Progenitor cell of endocrine pancreas (in vitro differentiated cells): ENCODE measurements around the gene ARID3C. TPM values are rescaled to one million over a fixed set of nuclear protein-coding genes. Genes with fewer than 3 reads are reported as not detected.

Experiments
- DNase-seq: peaks from one replicate; pipeline ENCODE4 v3.0.0; 2021; ENCODE audit warnings: low spot score; ENCODE audit not compliant: unreplicated experiment
- H3K27ac Mint-ChIP-seq: 2 replicates; pipeline ENCODE4 v1.8.0; 2021; ENCODE audit warnings: mild to moderate bottlenecking, moderate library complexity, mixed read lengths
- H3K27me3 Mint-ChIP-seq: 2 replicates; pipeline ENCODE4 v1.8.0; 2021; ENCODE audit warnings: mixed read lengths
- H3K36me3 Mint-ChIP-seq: 2 replicates; pipeline ENCODE4 v1.8.0; 2022; ENCODE audit warnings: mixed read lengths; ENCODE audit not compliant: insufficient read depth
- H3K4me1 Mint-ChIP-seq: 2 replicates; pipeline ENCODE4 v1.8.0; 2021; ENCODE audit warnings: low read depth, mixed read lengths
- H3K4me3 Mint-ChIP-seq: 2 replicates; pipeline ENCODE4 v1.8.0; 2021; ENCODE audit warnings: low read depth, mild to moderate bottlenecking, moderate library complexity, mixed read lengths
- H3K9me3 Mint-ChIP-seq: 2 replicates; pipeline ENCODE4 v1.8.0; 2021; ENCODE audit warnings: low read depth, mixed read lengths
- long read RNA-seq: library from polyadenylated mRNA; unstranded; transcript quantifications from one replicate; pipeline ENCODE4 v2.0.0, GENCODE V29; 2020
- total RNA-seq: library from RNA; stranded (reverse); gene quantifications from 2 replicates; pipeline ENCODE4 v1.2.1, GENCODE V29; 2021
- TF ChIP-seq, protein P1 (sequence below): fragments of 200-600 bp; sonication (generic); IDR thresholded peaks from one replicate; pipeline ENCODE4 v1.5.0; 2021; ENCODE audit warnings: antibody characterized with exemption, mild to moderate bottlenecking; ENCODE audit not compliant: unreplicated experiment

ARID3C gene, protein sequence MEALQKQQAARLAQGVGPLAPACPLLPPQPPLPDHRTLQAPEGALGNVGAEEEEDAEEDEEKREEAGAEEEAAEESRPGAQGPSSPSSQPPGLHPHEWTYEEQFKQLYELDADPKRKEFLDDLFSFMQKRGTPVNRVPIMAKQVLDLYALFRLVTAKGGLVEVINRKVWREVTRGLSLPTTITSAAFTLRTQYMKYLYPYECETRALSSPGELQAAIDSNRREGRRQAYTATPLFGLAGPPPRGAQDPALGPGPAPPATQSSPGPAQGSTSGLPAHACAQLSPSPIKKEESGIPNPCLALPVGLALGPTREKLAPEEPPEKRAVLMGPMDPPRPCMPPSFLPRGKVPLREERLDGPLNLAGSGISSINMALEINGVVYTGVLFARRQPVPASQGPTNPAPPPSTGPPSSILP
- 8.5 and 12.0 TPM in 2 replicates for total RNA-seq
- long read RNA-seq = 0 reads

DNA sequence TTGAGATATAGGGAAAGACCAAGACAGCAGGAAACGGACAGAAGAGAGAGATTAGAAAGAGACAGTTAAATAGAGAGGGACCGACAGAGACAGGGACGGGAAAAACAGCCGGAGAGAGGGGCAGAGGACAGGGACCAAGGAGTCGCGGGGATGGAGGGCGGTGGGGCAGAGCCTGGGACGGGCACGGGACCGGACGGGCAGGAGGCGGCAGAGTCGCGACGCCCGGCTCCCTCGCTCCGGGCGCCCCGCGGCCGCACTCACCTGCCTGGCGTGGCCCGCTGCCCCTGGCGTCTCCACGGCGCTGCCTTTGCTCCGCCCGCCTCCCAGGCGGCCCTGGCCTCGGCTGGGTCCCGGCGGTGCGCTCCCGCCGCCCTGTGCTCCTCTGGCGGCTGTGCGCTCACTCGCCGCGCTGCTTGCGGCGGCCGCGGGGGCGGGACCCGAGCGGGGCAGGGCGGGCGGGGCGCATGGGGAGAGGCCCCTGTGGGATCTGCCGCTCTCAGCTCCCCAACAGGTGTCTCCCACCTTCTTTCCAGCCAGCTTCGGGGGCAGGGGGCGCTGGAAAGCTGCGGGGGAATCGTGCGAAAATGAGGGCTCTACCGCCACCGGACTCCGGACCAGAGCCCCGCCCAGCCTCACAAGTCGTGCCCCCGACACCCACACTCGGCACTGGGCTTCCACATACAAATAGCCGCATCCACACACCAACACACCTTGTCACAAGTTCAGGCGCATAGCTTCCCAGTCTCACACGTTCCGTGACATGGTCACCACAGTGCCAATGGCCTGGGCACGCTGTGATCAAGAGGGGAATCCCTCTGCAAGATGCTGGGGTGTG lies at the start of gene ARID3C:
TSS of gene ARID3C (minus strand) at position 411 of the 835 bp plus-strand sequence. CDS start 1,052 bp downstream, outside the sequence.
- Mint-ChIP-seq H3K27me3 (peaks cover 37% of the 10 kb centered on the region), H3K4me3 (peak within 1 kb of the TSS; percentile 77), H3K36me3 (peaks cover under 1% of the 10 kb centered on the region), H3K9me3 (no peaks in the 10 kb centered on the region), H3K4me1 (peaks cover 34% of the 10 kb centered on the region), H3K27ac (peak within 1 kb of the TSS; percentile 75)
- peak; percentile 50 for DNase-seq
- TF ChIP-seq, protein P1, sequence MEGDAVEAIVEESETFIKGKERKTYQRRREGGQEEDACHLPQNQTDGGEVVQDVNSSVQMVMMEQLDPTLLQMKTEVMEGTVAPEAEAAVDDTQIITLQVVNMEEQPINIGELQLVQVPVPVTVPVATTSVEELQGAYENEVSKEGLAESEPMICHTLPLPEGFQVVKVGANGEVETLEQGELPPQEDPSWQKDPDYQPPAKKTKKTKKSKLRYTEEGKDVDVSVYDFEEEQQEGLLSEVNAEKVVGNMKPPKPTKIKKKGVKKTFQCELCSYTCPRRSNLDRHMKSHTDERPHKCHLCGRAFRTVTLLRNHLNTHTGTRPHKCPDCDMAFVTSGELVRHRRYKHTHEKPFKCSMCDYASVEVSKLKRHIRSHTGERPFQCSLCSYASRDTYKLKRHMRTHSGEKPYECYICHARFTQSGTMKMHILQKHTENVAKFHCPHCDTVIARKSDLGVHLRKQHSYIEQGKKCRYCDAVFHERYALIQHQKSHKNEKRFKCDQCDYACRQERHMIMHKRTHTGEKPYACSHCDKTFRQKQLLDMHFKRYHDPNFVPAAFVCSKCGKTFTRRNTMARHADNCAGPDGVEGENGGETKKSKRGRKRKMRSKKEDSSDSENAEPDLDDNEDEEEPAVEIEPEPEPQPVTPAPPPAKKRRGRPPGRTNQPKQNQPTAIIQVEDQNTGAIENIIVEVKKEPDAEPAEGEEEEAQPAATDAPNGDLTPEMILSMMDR = no peak

DNA sequence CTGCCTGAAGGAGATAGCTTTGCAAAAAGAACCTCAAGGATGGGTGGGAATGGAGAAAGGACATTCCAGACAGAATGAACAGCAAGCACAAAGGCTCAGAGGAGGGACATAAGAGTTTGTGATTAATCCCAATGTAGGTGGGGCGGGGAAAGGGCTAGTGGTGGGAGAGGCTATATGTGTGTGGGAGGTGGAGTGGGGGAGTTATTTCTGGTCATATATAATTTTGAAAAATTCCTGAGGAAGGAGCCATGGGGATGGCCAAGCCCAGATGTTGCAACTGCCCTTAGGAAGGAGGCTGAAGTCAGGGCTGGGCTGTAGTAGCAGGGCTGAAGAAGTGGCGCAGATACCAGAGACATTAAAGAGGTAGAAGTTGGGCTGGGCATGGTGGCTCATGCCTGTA lies 47.0 kb upstream of the ARID3C start:
- H3K9me3 Mint-ChIP-seq = no peaks in the 10 kb centered on the region
- no peak for DNase-seq
- no peak overlapping the region for H3K27ac Mint-ChIP-seq
- TF ChIP-seq, protein P1 = no peak
- no peaks in the 10 kb centered on the region for H3K27me3 Mint-ChIP-seq
- peaks cover 2% of the 10 kb centered on the region for H3K36me3 Mint-ChIP-seq
- peaks cover 4% of the 10 kb centered on the region for H3K4me1 Mint-ChIP-seq
- H3K4me3 Mint-ChIP-seq = no peak overlapping the region

DNA sequence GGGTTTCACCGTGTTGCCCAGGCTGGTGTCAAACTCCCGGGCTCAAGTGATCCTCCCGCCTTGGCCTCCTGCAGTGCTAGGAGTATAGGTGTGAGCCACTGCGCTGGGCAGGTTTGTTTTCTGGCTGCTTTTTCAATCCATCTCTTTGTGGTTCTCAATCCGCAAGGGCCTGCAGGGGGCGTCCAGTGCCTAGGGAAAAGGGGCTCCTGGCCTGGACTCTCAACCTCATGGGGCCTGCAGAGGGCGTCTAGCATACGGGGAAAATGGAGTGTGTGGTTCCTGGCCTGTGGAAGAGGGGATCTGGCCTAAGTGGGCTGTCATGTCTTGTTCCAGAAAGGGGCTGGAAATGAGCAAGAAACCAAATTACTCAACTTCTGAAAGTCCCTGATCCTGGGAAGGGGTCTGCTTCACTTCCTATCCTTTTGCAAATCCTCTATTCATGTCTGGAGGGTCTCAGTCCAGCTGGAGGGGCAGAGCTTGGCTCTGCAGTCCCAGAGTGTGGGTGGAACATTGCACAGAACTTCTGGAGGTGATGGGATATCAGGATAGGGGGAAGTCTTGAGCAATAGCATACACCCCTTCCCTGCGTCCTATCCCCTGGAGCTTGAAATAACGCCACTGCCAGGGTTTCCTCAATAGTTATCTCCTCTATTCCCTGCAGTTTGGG lies 46.3 kb upstream of the ARID3C start:
- TF ChIP-seq, protein P1 = peak; percentile 86

DNA sequence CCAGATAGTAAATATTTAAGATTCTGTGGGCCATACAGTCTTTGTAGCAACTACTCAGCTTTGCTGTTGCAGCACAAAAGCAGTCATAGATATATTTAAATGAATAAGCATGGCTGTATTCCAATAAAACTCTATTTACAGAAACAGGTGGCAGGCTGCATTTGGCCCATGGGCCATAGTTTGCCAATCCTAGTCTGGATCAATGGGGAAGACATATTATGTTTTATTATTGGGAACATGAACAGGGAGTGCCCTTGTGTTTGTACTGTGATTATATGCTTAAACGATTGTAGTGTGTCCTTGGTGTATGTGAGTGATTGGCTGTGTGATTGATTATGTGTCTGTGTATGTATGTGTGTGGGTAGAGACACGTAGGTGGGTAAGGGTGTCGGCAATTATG lies 45.6 kb upstream of the ARID3C start:
- Mint-ChIP-seq H3K9me3 (no peaks in the 10 kb centered on the region), H3K4me1 (peaks cover 4% of the 10 kb centered on the region), H3K4me3 (no peak overlapping the region), H3K27me3 (no peaks in the 10 kb centered on the region), H3K36me3 (peaks cover 3% of the 10 kb centered on the region), H3K27ac (no peak overlapping the region)
- TF ChIP-seq, protein P1 = no peak
- no peak for DNase-seq

More for the DNA sequence above, 46.3 kb upstream of the ARID3C start:
- Mint-ChIP-seq H3K4me1 (peaks cover 4% of the 10 kb centered on the region), H3K9me3 (no peaks in the 10 kb centered on the region), H3K27me3 (no peaks in the 10 kb centered on the region), H3K36me3 (no peaks in the 10 kb centered on the region), H3K27ac (no peak overlapping the region), H3K4me3 (no peak overlapping the region)
- DNase-seq = peak; percentile 77

DNA sequence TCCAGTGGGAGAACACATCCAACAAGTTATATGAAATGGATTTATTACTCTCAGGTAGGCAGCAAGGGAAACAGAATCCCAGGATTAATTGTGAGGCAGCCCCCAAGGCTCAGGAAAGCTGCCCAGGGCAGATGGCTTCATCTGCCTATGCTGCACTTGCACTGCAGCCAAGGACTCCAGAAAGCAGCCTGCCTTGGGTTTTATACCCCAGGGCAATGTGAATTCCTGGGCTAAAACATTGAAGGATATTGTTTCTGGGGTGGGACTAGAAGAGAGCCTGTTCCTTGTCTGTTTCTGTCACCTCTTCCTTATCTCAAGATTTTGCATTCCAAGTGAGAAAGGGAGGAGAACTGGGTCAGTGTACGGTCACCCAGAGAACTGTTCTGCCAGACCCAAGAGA lies 42.4 kb upstream of the ARID3C start:
- Mint-ChIP-seq H3K4me3 (no peak overlapping the region), H3K36me3 (peaks cover 7% of the 10 kb centered on the region), H3K9me3 (peaks cover 2% of the 10 kb centered on the region), H3K27ac (no peak overlapping the region), H3K4me1 (peaks cover 4% of the 10 kb centered on the region), H3K27me3 (no peaks in the 10 kb centered on the region)
- DNase-seq = no peak
- TF ChIP-seq, protein P1 = no peak
